ENCODE data around the gene FUCA2.
"Not testable (repeated sequence)": the region's sequence is repeated elsewhere in the genome, so short reads cannot be mapped to it uniquely, and the experiment has no call there.

FUCA2 gene

GRCh38 chr6:143513410-143513809 is 1.9 kb upstream of the FUCA2 start:
- no peak overlapping the region for H3K4ac ChIP-seq (ENCODE audit: low read depth, low read length)
- no CpG with 5 or more reads among the region's 4 CpGs for WGBS (ENCODE audit: extremely low coverage, insufficient coverage, insufficient read length)
- H4K8ac ChIP-seq (ENCODE audit: low read depth, low read length) = no peak overlapping the region
- H2AK5ac ChIP-seq (ENCODE audit: low read length) = no peak overlapping the region
- H4K91ac ChIP-seq (ENCODE audit: low read depth, low read length) = no peak overlapping the region
- H2BK120ac ChIP-seq (ENCODE audit: insufficient read depth, low read length, poor library complexity) = no peak overlapping the region
- H2AFZ ChIP-seq (ENCODE audit: insufficient read depth, low read length, poor library complexity) = no peak overlapping the region
- peaks cover 5 to 10% of the 10 kb centered on the region in 2 experiments for H3K4me1 ChIP-seq (ENCODE audit: control insufficient read depth in 1 of 2, insufficient read depth in 2 of 2, low read length in 2 of 2)
- no peak overlapping the region for H4K12ac ChIP-seq (ENCODE audit: low read depth, low read length)
- H3K79me1 ChIP-seq (ENCODE audit: low read length) = peaks cover 6% of the 10 kb centered on the region
- no peak overlapping the region for H3K23ac ChIP-seq (ENCODE audit: low read length)
- H3K4me3 ChIP-seq (ENCODE audit: low read depth, low read length) = no peak overlapping the region
- no peak overlapping the region for H2BK5ac ChIP-seq (ENCODE audit: low read depth, low read length, poor library complexity)
- H3K9me3 ChIP-seq (ENCODE audit: insufficient read depth, low read depth, low read length) = no peaks in the 10 kb centered on the region
- H3K4me2 ChIP-seq (ENCODE audit: low read length) = no peak overlapping the region
- no peak overlapping the region for H3K18ac ChIP-seq (ENCODE audit: low read length)
- no peak overlapping the region for H3K9ac ChIP-seq (ENCODE audit: low read length)
- no peak overlapping the region for H2BK12ac ChIP-seq (ENCODE audit: low read length)
- H3K36me3 ChIP-seq (ENCODE audit: control insufficient read depth in 1 of 2, insufficient read depth in 2 of 2, low read length in 2 of 2) = peaks cover 0 to 2% of the 10 kb centered on the region in 2 experiments
- H3K14ac ChIP-seq (ENCODE audit: low read length) = no peak overlapping the region
- H3K27ac ChIP-seq (ENCODE audit: low read depth, low read length) = no peak overlapping the region
- H3K79me2 ChIP-seq (ENCODE audit: control insufficient read depth, insufficient read depth, low read length, poor library complexity) = peaks cover 4% of the 10 kb centered on the region
- DNase-seq = no peak
- no peaks in the 10 kb centered on the region for H3K27me3 ChIP-seq (ENCODE audit: insufficient read depth, low read length)

- H3K18ac ChIP-seq (ENCODE audit: low read length); H3K79me2 ChIP-seq (ENCODE audit: control insufficient read depth, insufficient read depth, low read length, poor library complexity); H4K8ac ChIP-seq (ENCODE audit: low read depth, low read length); H3K9ac ChIP-seq (ENCODE audit: low read length); H2BK5ac ChIP-seq (ENCODE audit: low read depth, low read length, poor library complexity); H4K91ac ChIP-seq (ENCODE audit: low read depth, low read length); H3K27me3 ChIP-seq (ENCODE audit: insufficient read depth, low read length); H3K4me2 ChIP-seq (ENCODE audit: low read length); H3K9me3 ChIP-seq (ENCODE audit: insufficient read depth, low read depth, low read length); H2BK12ac ChIP-seq (ENCODE audit: low read length); H3K4me3 ChIP-seq (ENCODE audit: low read depth, low read length); H3K23ac ChIP-seq (ENCODE audit: low read length); H3K36me3 ChIP-seq (ENCODE audit: control insufficient read depth in 1 of 2, insufficient read depth in 2 of 2, low read length in 2 of 2); H2BK120ac ChIP-seq (ENCODE audit: insufficient read depth, low read length, poor library complexity); H2AFZ ChIP-seq (ENCODE audit: insufficient read depth, low read length, poor library complexity); H2AK5ac ChIP-seq (ENCODE audit: low read length); H3K4me1 ChIP-seq (ENCODE audit: control insufficient read depth in 1 of 2, insufficient read depth in 2 of 2, low read length in 2 of 2); H4K12ac ChIP-seq (ENCODE audit: low read depth, low read length); H3K14ac ChIP-seq (ENCODE audit: low read length); H3K79me1 ChIP-seq (ENCODE audit: low read length); DNase-seq; H3K27ac ChIP-seq (ENCODE audit: low read depth, low read length); H3K4ac ChIP-seq (ENCODE audit: low read depth, low read length): not testable (repeated sequence)
- WGBS (ENCODE audit: extremely low coverage, insufficient coverage, insufficient read length) = no CpG with 5 or more reads among the region's 13 CpGs
These were observed 1.2 kb downstream of the FUCA2 start for GRCh38 chr6:143510326-143510725.

- Histone ChIP-seq H2BK120ac (ENCODE audit: insufficient read depth, low read length, poor library complexity) (no peak overlapping the region), H3K23ac (ENCODE audit: low read length) (no peak overlapping the region), H4K8ac (ENCODE audit: low read depth, low read length) (no peak overlapping the region), H3K27me3 (ENCODE audit: insufficient read depth, low read length) (no peaks in the 10 kb centered on the region), H2AK5ac (ENCODE audit: low read length) (no peak overlapping the region), H2BK5ac (ENCODE audit: low read depth, low read length, poor library complexity) (no peak overlapping the region), H4K12ac (ENCODE audit: low read depth, low read length) (no peak overlapping the region), H3K4me3 (ENCODE audit: low read depth, low read length) (no peak overlapping the region), H3K4ac (ENCODE audit: low read depth, low read length) (no peak overlapping the region), H3K9me3 (ENCODE audit: insufficient read depth, low read depth, low read length) (no peaks in the 10 kb centered on the region), H3K79me1 (ENCODE audit: low read length) (peaks cover 6% of the 10 kb centered on the region), H3K9ac (ENCODE audit: low read length) (no peak overlapping the region), H3K14ac (ENCODE audit: low read length) (no peak overlapping the region), H3K4me1 (ENCODE audit: control insufficient read depth in 1 of 2, insufficient read depth in 2 of 2, low read length in 2 of 2) (peaks cover 5 to 10% of the 10 kb centered on the region in 2 experiments), H3K79me2 (ENCODE audit: control insufficient read depth, insufficient read depth, low read length, poor library complexity) (peaks cover 4% of the 10 kb centered on the region), H2BK12ac (ENCODE audit: low read length) (no peak overlapping the region), H4K91ac (ENCODE audit: low read depth, low read length) (no peak overlapping the region), H2AFZ (ENCODE audit: insufficient read depth, low read length, poor library complexity) (no peak overlapping the region), H3K4me2 (ENCODE audit: low read length) (no peak overlapping the region), H3K36me3 (ENCODE audit: control insufficient read depth in 1 of 2, insufficient read depth in 2 of 2, low read length in 2 of 2) (peaks cover 0 to 7% of the 10 kb centered on the region in 2 experiments), H3K27ac (ENCODE audit: low read depth, low read length) (no peak overlapping the region), H3K18ac (ENCODE audit: low read length) (no peak overlapping the region)
- no CpG with 5 or more reads among the region's 6 CpGs for WGBS (ENCODE audit: extremely low coverage, insufficient coverage, insufficient read length)
- no peak for DNase-seq
These were observed 4.0 kb downstream of the FUCA2 start for GRCh38 chr6:143507358-143508145.

- Histone ChIP-seq H3K36me3 (ENCODE audit: control insufficient read depth in 1 of 2, insufficient read depth in 2 of 2, low read length in 2 of 2) (peaks cover 0 to 10% of the 10 kb centered on the region in 2 experiments), H2BK12ac (ENCODE audit: low read length) (no peak overlapping the region), H2BK5ac (ENCODE audit: low read depth, low read length, poor library complexity) (no peak overlapping the region), H4K8ac (ENCODE audit: low read depth, low read length) (no peak overlapping the region), H3K23ac (ENCODE audit: low read length) (no peak overlapping the region), H4K12ac (ENCODE audit: low read depth, low read length) (no peak overlapping the region), H3K4me1 (ENCODE audit: control insufficient read depth in 1 of 2, insufficient read depth in 2 of 2, low read length in 2 of 2) (peaks cover 5 to 6% of the 10 kb centered on the region in 2 experiments), H3K14ac (ENCODE audit: low read length) (no peak overlapping the region), H3K4me2 (ENCODE audit: low read length) (no peak overlapping the region), H2AK5ac (ENCODE audit: low read length) (no peak overlapping the region), H3K27me3 (ENCODE audit: insufficient read depth, low read length) (no peaks in the 10 kb centered on the region), H3K79me1 (ENCODE audit: low read length) (peaks cover 6% of the 10 kb centered on the region), H4K91ac (ENCODE audit: low read depth, low read length) (no peak overlapping the region), H3K27ac (ENCODE audit: low read depth, low read length) (no peak overlapping the region), H3K4ac (ENCODE audit: low read depth, low read length) (no peak overlapping the region), H2BK120ac (ENCODE audit: insufficient read depth, low read length, poor library complexity) (no peak overlapping the region), H3K18ac (ENCODE audit: low read length) (no peak overlapping the region), H3K9ac (ENCODE audit: low read length) (no peak overlapping the region), H3K79me2 (ENCODE audit: control insufficient read depth, insufficient read depth, low read length, poor library complexity) (peaks cover 4% of the 10 kb centered on the region), H3K4me3 (ENCODE audit: low read depth, low read length) (no peak overlapping the region), H3K9me3 (ENCODE audit: insufficient read depth, low read depth, low read length) (no peaks in the 10 kb centered on the region), H2AFZ (ENCODE audit: insufficient read depth, low read length, poor library complexity) (no peak overlapping the region)
- no peak for DNase-seq
- no CpG with 5 or more reads among the region's 2 CpGs for WGBS (ENCODE audit: extremely low coverage, insufficient coverage, insufficient read length)
These were observed 4.9 kb downstream of the FUCA2 start for GRCh38 chr6:143506620-143507019.

Data from trophoblast cell (in vitro differentiated cells and primary cell).